Smooth muscle cell (in vitro differentiated cells): ENCODE data around the gene HOXD12. TPM values are rescaled to one million over a fixed set of nuclear protein-coding genes. Genes with fewer than 3 reads are reported as not detected.

ENCODE experiments used
- DNase-seq: peaks from one replicate; lab custom pipeline; 2025; ENCODE audit not compliant: unreplicated experiment; lab: John Stamatoyannopoulos, UW
- H2AFZ ChIP-seq: fragments of 200-600 bp; sonication (generic); 2 replicates; pipeline ENCODE4 v1.6.0; 2016; ENCODE audit warnings: antibody characterized with exemption, low read depth, mild to moderate bottlenecking
- H3F3A ChIP-seq: fragments of 200-600 bp; sonication (generic); 2 replicates; pipeline ENCODE4 v1.6.0; 2017; ENCODE audit warnings: antibody characterized with exemption, low read depth
- H3K27ac ChIP-seq: fragments of 200-600 bp; sonication (generic); 2 replicates; pipeline ENCODE4 v1.5.1; 2016; ENCODE audit warnings: low read depth, mild to moderate bottlenecking
- H3K27me3 ChIP-seq: fragments of 200-600 bp; sonication (generic); 2 replicates; pipeline ENCODE4 v1.6.1; 2016; ENCODE audit warnings: low read depth, mild to moderate bottlenecking
- H3K36me3 ChIP-seq: fragments of 200-600 bp; sonication (generic); 2 replicates; pipeline ENCODE4 v1.5.1; 2016; ENCODE audit warnings: low read depth
- H3K4me1 ChIP-seq: fragments of 200-600 bp; sonication (generic); 2 replicates; pipeline ENCODE4 v1.5.1; 2016; ENCODE audit warnings: low read depth
- H3K4me2 ChIP-seq: fragments of 200-600 bp; sonication (generic); 2 replicates; pipeline ENCODE4 v1.6.0; 2016; ENCODE audit warnings: mild to moderate bottlenecking
- H3K4me3 ChIP-seq: fragments of 200-600 bp; sonication (generic); 2 replicates; pipeline ENCODE4 v1.5.1; 2016; ENCODE audit warnings: mild to moderate bottlenecking
- H3K79me2 ChIP-seq: fragments of 200-600 bp; sonication (generic); 2 replicates; pipeline ENCODE4 v1.6.0; 2016; ENCODE audit warnings: low read depth, mild to moderate bottlenecking
- H3K9ac ChIP-seq: fragments of 200-600 bp; sonication (generic); 2 replicates; pipeline ENCODE4 v1.6.0; 2016; ENCODE audit warnings: low read depth
- H3K9me3 ChIP-seq: fragments of 200-600 bp; sonication (generic); replicated peaks from 2 replicates; pipeline ENCODE4 v1.5.1; 2016; ENCODE audit warnings: low read depth
- H4K20me1 ChIP-seq: fragments of 200-600 bp; sonication (generic); 2 replicates; pipeline ENCODE4 v1.6.0; 2016; ENCODE audit warnings: low read depth
- CTCF ChIP-seq: fragments of 200-600 bp; sonication (generic); IDR thresholded peaks from 2 replicates; pipeline ENCODE4 v1.5.1; 2017; ENCODE audit warnings: borderline replicate concordance, mild to moderate bottlenecking, antibody characterized with exemption; ENCODE audit not compliant: insufficient read depth, poor library complexity, severe bottlenecking
- WGBS: methylation state at CpG from one replicate; pipeline ENCODE4 v1.1.7; 2016; ENCODE audit warnings: low lambda C conversion rate; 5-methylcytosine and 5-hydroxymethylcytosine counted together
- polyA plus RNA-seq: library from polyadenylated mRNA; unstranded; fragments of >200 nt; fragmentation: Nextera tagmentation; extraction: Ambion mirVana; gene quantifications from 2 replicates; pipeline ENCODE4 v1.2.1, GENCODE V29; 2016
- total RNA-seq: library from RNA; depleted of rRNA; stranded (reverse); fragments of >200 nt; gene quantifications from 2 replicates; pipeline ENCODE4 v1.2.3, GENCODE V29; 2014

The HOXD12 gene
- total and polyA plus RNA-seq, 2 experiments from 2014 or later, result not detected

GRCh38 chr2:176066645-176067588, 32.7 kb upstream of the HOXD12 start:
- WGBS, result 28% methylated on average over 51 of the region's 56 CpGs
- TF ChIP-seq CTCF, result no peak
- peak overlapping the region; percentile 84 for H3K4me2 ChIP-seq
- no peaks in the 10 kb centered on the region for H3F3A ChIP-seq
- peaks cover 15% of the 10 kb centered on the region for H3K4me1 ChIP-seq
- H3K9me3 ChIP-seq, result no peaks in the 10 kb centered on the region
- DNase-seq, result no peak
- H2AFZ ChIP-seq, result peak overlapping the region; percentile 50
- H3K4me3 ChIP-seq, result peak overlapping the region; percentile 37
- H3K9ac ChIP-seq, result no peak overlapping the region
- peaks cover 99% of the 10 kb centered on the region for H3K27me3 ChIP-seq
- no peaks in the 10 kb centered on the region for H3K79me2 ChIP-seq
- H3K36me3 ChIP-seq, result no peaks in the 10 kb centered on the region
- H3K27ac ChIP-seq, result no peak overlapping the region
- no peaks in the 10 kb centered on the region for H4K20me1 ChIP-seq

- no peak for DNase-seq
- Histone ChIP-seq H3K4me3 (peak overlapping the region; percentile 37), H3F3A (no peaks in the 10 kb centered on the region), H2AFZ (peak overlapping the region; percentile 50), H3K36me3 (no peaks in the 10 kb centered on the region), H3K9ac (no peak overlapping the region), H3K9me3 (no peaks in the 10 kb centered on the region), H3K27me3 (peaks cover 99% of the 10 kb centered on the region), H3K79me2 (no peaks in the 10 kb centered on the region), H3K27ac (no peak overlapping the region), H3K4me2 (peak overlapping the region; percentile 84), H4K20me1 (no peaks in the 10 kb centered on the region), H3K4me1 (peaks cover 15% of the 10 kb centered on the region)
- 22% methylated on average over 38 of the region's 38 CpGs for WGBS
- no peak for TF ChIP-seq CTCF
Measured at GRCh38 chr2:176067589-176068418, 31.8 kb upstream of the HOXD12 start.

- Histone ChIP-seq H4K20me1 (no peaks in the 10 kb centered on the region), H3K27me3 (peaks cover 99% of the 10 kb centered on the region), H3K9me3 (no peaks in the 10 kb centered on the region), H3K4me2 (peak overlapping the region; percentile 84), H3K79me2 (no peaks in the 10 kb centered on the region), H3K9ac (no peak overlapping the region), H3K27ac (no peak overlapping the region), H3F3A (no peaks in the 10 kb centered on the region), H3K4me1 (peaks cover 15% of the 10 kb centered on the region), H2AFZ (no peak overlapping the region), H3K36me3 (no peaks in the 10 kb centered on the region), H3K4me3 (no peak overlapping the region)
- no peak for DNase-seq
- no peak for TF ChIP-seq CTCF
- WGBS, result 11% methylated on average over 30 of the region's 30 CpGs
Measured at GRCh38 chr2:176068419-176068832, 31.2 kb upstream of the HOXD12 start.
